SK-N-SH (cell line): ENCODE results near the gene TWSG1. TPM values are rescaled to one million over a fixed set of nuclear protein-coding genes. Genes with fewer than 3 reads are reported as not detected.

Experiments used
- CTCF ChIA-PET: fragments of 300-600, 350-600 bp; formaldehyde crosslinking; extraction: SDS; loops from one replicate; lab custom pipeline; 2021; lab: Yijun Ruan, JAX
- POLR2A ChIA-PET: fragments of 350-600 bp; sonication (Branson Sonifier 250); formaldehyde crosslinking; extraction: SDS; loops from one replicate; lab custom pipeline; 2020; ENCODE audit warnings: antibody characterized with exemption, inconsistent platforms; lab: Yijun Ruan, JAX
- DNase-seq: peaks from one replicate; pipeline ENCODE4 v3.0.0; 2012
- H2AFZ ChIP-seq: fragments of 200-600 bp; sonication (generic); 2 replicates; pipeline ENCODE4 v1.8.1; 2016; ENCODE audit warnings: antibody characterized with exemption, mild to moderate bottlenecking, low read depth
- H3F3A ChIP-seq: fragments of 200-600 bp; sonication (generic); replicated peaks from 2 replicates; pipeline ENCODE3; 2016; ENCODE audit warnings: antibody characterized with exemption, mild to moderate bottlenecking; ENCODE audit not compliant: insufficient read depth
- H3K27ac ChIP-seq, 2 experiments: fragments of 200-500 bp in 1 of 2; fragments of 200-600 bp in 1 of 2; sonication (Bioruptor generic) in 1 of 2; sonication (generic), shearing (Covaris generic) in 1 of 2; 2 replicates each; pipeline versions ENCODE4 v1.5.1 to v1.6.1; 2014 to 2016; ENCODE audit warnings: low read depth in 2 of 2, inconsistent platforms in 1 of 2, low read length in 1 of 2, mild to moderate bottlenecking in 1 of 2, mixed read lengths in 1 of 2
- H3K27me3 ChIP-seq: fragments of 200-600 bp; sonication (generic), shearing (Covaris generic); 2 replicates; pipeline ENCODE4 v1.6.1; 2016; ENCODE audit warnings: mixed run types; ENCODE audit not compliant: insufficient read depth
- H3K36me3 ChIP-seq, 2 experiments: fragments of 200-500 bp in 1 of 2; fragments of 200-600 bp in 1 of 2; sonication (Bioruptor generic) in 1 of 2; sonication (generic) in 1 of 2; replicated peaks in 1 of 2; 2 replicates each; pipeline versions ENCODE3 to v1.5.1; 2014 to 2016; ENCODE audit warnings: low read length in 1 of 2, mild to moderate bottlenecking in 1 of 2; ENCODE audit not compliant: insufficient read depth in 2 of 2, control insufficient read depth in 1 of 2
- H3K4me1 ChIP-seq, 2 experiments: fragments of 200-500 bp in 1 of 2; fragments of 200-600 bp in 1 of 2; sonication (Bioruptor generic) in 1 of 2; sonication (generic), shearing (Covaris generic) in 1 of 2; 2 replicates each; pipeline versions ENCODE4 v1.5.1 to v1.6.1; 2014 to 2016; ENCODE audit warnings: low read depth in 1 of 2, low read length in 1 of 2, mixed run types in 1 of 2; ENCODE audit not compliant: insufficient read depth in 2 of 2, control insufficient read depth in 1 of 2
- H3K4me2 ChIP-seq: fragments of 200-600 bp; sonication (generic), shearing (Covaris generic); 2 replicates; pipeline ENCODE4 v1.6.1; 2017; ENCODE audit warnings: mixed run types
- H3K4me3 ChIP-seq, 2 experiments: fragments of 200-500 bp in 1 of 2; fragments of 200-600 bp in 1 of 2; sonication (Bioruptor generic) in 1 of 2; sonication (generic), shearing (Covaris generic) in 1 of 2; 2 replicates each; pipeline versions ENCODE4 v1.5.1 to v1.8.1; 2014 to 2016; ENCODE audit warnings: low read depth in 2 of 2, inconsistent platforms in 1 of 2, low read length in 1 of 2, mild to moderate bottlenecking in 1 of 2, mixed read lengths in 1 of 2, moderate library complexity in 1 of 2
- H3K79me2 ChIP-seq: fragments of 200-600 bp; sonication (generic); 2 replicates; pipeline ENCODE4 v1.8.1; 2017; ENCODE audit warnings: mild to moderate bottlenecking; ENCODE audit not compliant: insufficient read depth
- H3K9ac ChIP-seq: fragments of 200-600 bp; sonication (generic); 2 replicates; pipeline ENCODE4 v1.6.1; 2017; ENCODE audit warnings: mixed run types
- H3K9me2 ChIP-seq: fragments of 200-600 bp; sonication (generic); 2 replicates; pipeline ENCODE4 v1.6.1; 2017; ENCODE audit warnings: mixed run types
- H3K9me3 ChIP-seq: fragments of 200-600 bp; sonication (generic); 2 replicates; pipeline ENCODE4 v1.6.1; 2017; ENCODE audit warnings: mixed run types, mild to moderate bottlenecking, moderate library complexity
- H4K20me1 ChIP-seq: fragments of 200-600 bp; sonication (generic); 2 replicates; pipeline ENCODE4 v1.6.1; 2017; ENCODE audit warnings: mild to moderate bottlenecking, mixed run types; ENCODE audit not compliant: insufficient read depth
- CHD2 ChIP-seq: fragments of 150-350 bp; IDR thresholded peaks from 2 replicates; pipeline ENCODE4 v1.6.1; 2018; ENCODE audit warnings: low read length; ENCODE audit not compliant: partially characterized antibody
- CTCF ChIP-seq: fragments of 200-600 bp; sonication (generic); IDR thresholded peaks from 2 replicates; pipeline ENCODE4 v1.6.1; 2017; ENCODE audit warnings: antibody characterized with exemption, mild to moderate bottlenecking, moderate library complexity
- ELF1 ChIP-seq: IDR thresholded peaks from 2 replicates; pipeline ENCODE4 v1.4.0; 2012
- EP300 ChIP-seq, 2 experiments: IDR thresholded peaks; 2 replicates each; pipeline versions ENCODE4 v1.4.0 to v1.6.1; 2012; ENCODE audit warnings: borderline replicate concordance in 1 of 2, low read depth in 1 of 2, low read length in 1 of 2
- FOXJ3 ChIP-seq: sonication (generic); formaldehyde crosslinking; IDR thresholded peaks from 2 replicates; pipeline ENCODE4 v1.5.1; 2020; ENCODE audit warnings: mild to moderate bottlenecking, missing genetic modification reagents
- FOXM1 ChIP-seq: IDR thresholded peaks from 2 replicates; pipeline ENCODE4 v1.4.0; 2012; ENCODE audit warnings: low read depth, mild to moderate bottlenecking
- GABPA ChIP-seq: IDR thresholded peaks from 2 replicates; pipeline ENCODE4 v1.4.0; 2012; ENCODE audit warnings: low read depth, mild to moderate bottlenecking
- JUND ChIP-seq: IDR thresholded peaks from 2 replicates; pipeline ENCODE4 v1.4.0; 2012
- MAX ChIP-seq: IDR thresholded peaks from 2 replicates; pipeline ENCODE4 v1.4.0; 2012; ENCODE audit warnings: low read depth
- MEF2A ChIP-seq: IDR thresholded peaks from 2 replicates; pipeline ENCODE4 v1.4.0; 2012; ENCODE audit warnings: low read depth, borderline replicate concordance
- MXI1 ChIP-seq: IDR thresholded peaks from 2 replicates; pipeline ENCODE4 v1.6.1; 2012; ENCODE audit warnings: mild to moderate bottlenecking, low read depth, low read length, improper control_type of control experiment
- NFIC ChIP-seq: IDR thresholded peaks from 2 replicates; pipeline ENCODE4 v1.4.0; 2012; ENCODE audit warnings: borderline replicate concordance
- NRF1 ChIP-seq: IDR thresholded peaks from 2 replicates; pipeline ENCODE4 v1.6.1; 2012; ENCODE audit warnings: low read depth, mild to moderate bottlenecking, low read length
- PBX3 ChIP-seq: IDR thresholded peaks from 2 replicates; pipeline ENCODE4; 2012
- POLR2AphosphoS5 ChIP-seq: IDR thresholded peaks from 2 replicates; pipeline ENCODE4 v1.6.1; 2012; ENCODE audit warnings: low read depth, low read length
- RCOR1 ChIP-seq: fragments of 150-350 bp; IDR thresholded peaks from 2 replicates; pipeline ENCODE4 v1.6.1; 2017; ENCODE audit warnings: antibody characterized with exemption, low read length
- RFX5 ChIP-seq: IDR thresholded peaks from 2 replicates; pipeline ENCODE4 v1.6.1; 2012; ENCODE audit warnings: mild to moderate bottlenecking, improper control_type of control experiment, low read length
- SIN3A ChIP-seq: IDR thresholded peaks from 2 replicates; pipeline ENCODE4 v1.6.1; 2012; ENCODE audit warnings: low read depth, mild to moderate bottlenecking, low read length, moderate library complexity, borderline replicate concordance
- USF1 ChIP-seq: IDR thresholded peaks from 2 replicates; pipeline ENCODE4 v1.4.0; 2012; ENCODE audit warnings: low read depth, borderline replicate concordance
- USF2 ChIP-seq: fragments of 150-350 bp; IDR thresholded peaks from 2 replicates; pipeline ENCODE4 v1.6.1; 2017; ENCODE audit warnings: antibody characterized with exemption, low read length, low read depth, borderline replicate concordance
- ZBTB33 ChIP-seq: IDR thresholded peaks from 2 replicates; pipeline ENCODE4 v1.4.0; 2012; ENCODE audit warnings: low read depth, borderline replicate concordance
- WGBS: methylation state at CpG from one replicate; pipeline ENCODE4 v1.1.6; 2017; ENCODE audit warnings: low lambda C conversion rate; 5-methylcytosine and 5-hydroxymethylcytosine counted together
- polyA plus RNA-seq, 3 experiments: library from polyadenylated mRNA; depleted of rRNA; stranded (reverse); fragments of >200 nt; gene quantifications; 2 replicates each; pipeline ENCODE4 v1.2.3, GENCODE V29; 2012

TWSG1 gene
- polyA plus RNA-seq, 1 of the 3 experiments (the other 2 are of a cell fraction), result 44.0 TPM

GRCh38 chr18:9441061-9441460, 106.5 kb downstream of the TWSG1 start (continued):
- no peak for TF ChIP-seq ZBTB33

GRCh38 chr18:9444549-9444948, 110.0 kb downstream of the TWSG1 start:
- Histone ChIP-seq H3F3A (no peaks in the 10 kb centered on the region), H3K36me3 (no peaks in the 10 kb centered on the region), H3K79me2 (no peaks in the 10 kb centered on the region), H4K20me1 (no peaks in the 10 kb centered on the region), H3K27ac (no peak overlapping the region), H3K9ac (no peak overlapping the region), H3K9me2 (no peaks in the 10 kb centered on the region), H2AFZ (no peak overlapping the region), H3K27me3 (no peaks in the 10 kb centered on the region), H3K9me3 (no peaks in the 10 kb centered on the region), H3K4me2 (no peak overlapping the region), H3K4me3 (no peak overlapping the region), H3K4me1 (no peaks in the 10 kb centered on the region)
- 89% methylated on average over 3 of the region's 3 CpGs for WGBS
- no peak for DNase-seq
- TF ChIP-seq NFIC (no peak), MXI1 (no peak), GABPA (no peak), MAX (no peak), POLR2AphosphoS5 (no peak), EP300 (IDR thresholded peaks at IDR 0.05; ENCODE audit: borderline replicate concordance in 1 of 2, low read depth in 1 of 2, low read length in 1 of 2) (no peak), RFX5 (no peak), RCOR1 (no peak), FOXJ3 (CRISPR knock-in tag) (no peak), CHD2 (no peak)
- POLR2A ChIA-PET, result no interaction called here
- CTCF ChIA-PET, result interaction anchor here (0.6 to 1.0 kb wide), 2 partner anchors 19 to 88 kb away, joined by 3 to 4 read pairs; no protein-coding TSS in a partner anchor

GRCh38 chr18:9446839-9447238, 112.3 kb downstream of the TWSG1 start:
- Histone ChIP-seq H3K4me2 (no peak overlapping the region), H4K20me1 (no peaks in the 10 kb centered on the region), H3K4me1 (no peaks in the 10 kb centered on the region), H3K9me3 (no peaks in the 10 kb centered on the region), H3F3A (no peaks in the 10 kb centered on the region), H3K36me3 (no peaks in the 10 kb centered on the region), H2AFZ (no peak overlapping the region), H3K9ac (no peak overlapping the region), H3K79me2 (no peaks in the 10 kb centered on the region), H3K27ac (no peak overlapping the region), H3K27me3 (no peaks in the 10 kb centered on the region), H3K4me3 (no peak overlapping the region), H3K9me2 (no peaks in the 10 kb centered on the region)
- WGBS, result 60% methylated on average over 5 of the region's 5 CpGs
- no peak for DNase-seq
- CTCF ChIA-PET, result interaction anchor here (1.0 kb wide), 1 partner anchor 81 kb away, joined by 3 read pairs; no protein-coding TSS in a partner anchor
- POLR2A ChIA-PET, result no interaction called here
- TF ChIP-seq USF1 (no peak), MEF2A (no peak), USF2 (no peak), PBX3 (no peak), FOXM1 (no peak), JUND (no peak), ELF1 (no peak), SIN3A (no peak), NRF1 (no peak), CTCF (no peak)
